Stimulated activated naive CD8-positive, alpha-beta T cell treated with anti-CD3 and anti-CD28 coated beads, Interleukin-15, Interleukin-2, amounts not matched to agents 100 ng/mL and 50 ng/mL, for 24 hours (primary cell): ENCODE results near the gene XXYLT1.

ENCODE experiments used
- H3K27ac Mint-ChIP-seq: one replicate; pipeline ENCODE4 v1.8.0; 2021; ENCODE audit warnings: mild to moderate bottlenecking, mixed read lengths
- H3K27me3 Mint-ChIP-seq: one replicate; pipeline ENCODE4 v1.8.0; 2021; ENCODE audit warnings: mixed read lengths
- H3K36me3 Mint-ChIP-seq: one replicate; pipeline ENCODE4 v1.8.0; 2021; ENCODE audit warnings: low read depth, mixed read lengths
- H3K4me1 Mint-ChIP-seq: one replicate; pipeline ENCODE4 v1.8.0; 2021; ENCODE audit warnings: low read depth, mixed read lengths
- H3K4me3 Mint-ChIP-seq: one replicate; pipeline ENCODE4 v1.8.0; 2021; ENCODE audit warnings: mild to moderate bottlenecking, mixed read lengths
- H3K9me3 Mint-ChIP-seq: one replicate; pipeline ENCODE4 v1.8.0; 2021; ENCODE audit warnings: mixed read lengths

Gene XXYLT1

DNA sequence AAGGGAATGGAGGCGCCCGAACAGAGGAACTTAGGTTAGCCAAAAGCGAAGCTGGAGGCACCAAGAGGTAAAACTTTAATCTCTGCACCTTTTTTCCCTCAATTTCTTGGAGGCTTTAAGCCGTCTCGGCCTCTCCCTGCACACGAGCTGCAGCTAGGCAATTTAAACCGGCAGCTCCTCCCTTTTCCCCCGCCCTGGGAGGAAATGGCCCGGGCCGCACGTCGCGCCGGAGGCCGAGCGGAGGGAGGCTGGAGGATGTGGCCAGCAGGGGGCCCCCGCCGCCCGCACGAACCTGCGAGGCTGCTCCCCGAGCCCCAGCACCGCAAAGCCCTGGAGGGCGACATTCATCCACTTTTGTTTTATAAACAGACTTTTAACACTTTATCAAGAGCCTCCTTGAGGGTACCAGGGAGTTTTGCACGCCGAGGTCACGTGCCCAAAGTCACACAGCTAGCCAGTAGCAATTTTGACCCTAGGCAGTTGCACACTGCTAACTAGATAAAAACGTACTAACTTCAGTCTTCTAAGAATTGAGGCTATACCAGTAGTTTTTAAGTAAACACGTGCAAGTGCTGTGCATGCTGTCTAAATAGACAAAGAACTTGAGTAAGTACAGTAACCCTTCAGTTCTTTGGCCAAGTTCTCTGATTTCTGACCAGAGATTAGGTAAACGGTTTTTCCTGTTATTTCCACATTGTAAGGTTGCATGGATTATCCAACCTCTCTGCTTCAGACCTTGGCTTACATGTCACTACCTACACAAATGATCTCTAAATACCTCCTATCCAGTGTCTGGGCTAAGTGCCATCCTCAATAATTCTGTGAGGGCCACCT is 668 bp upstream of the XXYLT1 start:
- Mint-ChIP-seq H3K27ac (peak overlapping the region; percentile 85), H3K4me3 (peak overlapping the region; percentile 85), H3K36me3 (peaks cover 10% of the 10 kb centered on the region), H3K9me3 (no peaks in the 10 kb centered on the region), H3K27me3 (no peaks in the 10 kb centered on the region), H3K4me1 (peaks cover 20% of the 10 kb centered on the region)

DNA sequence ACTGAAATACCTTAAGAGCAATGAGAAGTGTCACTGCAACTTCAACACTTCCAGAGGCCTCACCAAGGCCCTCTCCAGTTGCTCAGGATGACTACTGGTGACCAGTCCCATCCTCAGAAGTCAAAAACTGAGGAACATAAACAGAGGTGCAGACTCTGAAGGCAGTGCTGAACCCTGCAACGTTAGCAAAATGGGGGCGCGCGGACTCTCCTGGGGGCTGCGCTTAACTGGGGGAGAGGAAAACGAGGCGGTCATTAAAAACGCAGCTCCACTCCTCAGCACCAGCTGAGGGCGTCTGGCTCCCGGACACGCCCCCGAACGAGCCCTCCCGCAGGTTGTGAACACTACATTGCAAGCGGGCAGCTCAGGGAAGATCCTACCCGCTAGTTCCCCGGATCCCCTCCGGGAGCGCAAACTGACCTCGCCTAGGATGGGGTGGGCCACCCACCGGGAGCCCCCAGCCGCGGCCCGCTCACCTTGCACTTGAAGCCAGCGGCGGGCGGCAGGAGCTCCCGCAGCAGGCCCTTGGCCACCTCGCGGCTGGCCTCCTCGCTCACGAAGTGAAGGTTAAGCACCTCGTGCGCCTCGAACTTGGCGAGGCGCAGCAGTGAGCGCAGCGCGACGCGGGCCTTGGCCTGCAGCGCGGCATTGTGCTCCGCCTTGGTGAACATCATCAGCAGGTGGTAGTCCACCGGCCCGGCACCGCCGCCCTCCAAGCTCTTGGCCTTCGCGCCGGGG is 711 bp downstream of the XXYLT1 start:
- no peaks in the 10 kb centered on the region for H3K27me3 Mint-ChIP-seq
- H3K9me3 Mint-ChIP-seq = no peaks in the 10 kb centered on the region
- H3K27ac Mint-ChIP-seq = peak overlapping the region; percentile 67
- peaks cover 17% of the 10 kb centered on the region for H3K36me3 Mint-ChIP-seq
- peaks cover 20% of the 10 kb centered on the region for H3K4me1 Mint-ChIP-seq
- peak overlapping the region; percentile 90 for H3K4me3 Mint-ChIP-seq

DNA sequence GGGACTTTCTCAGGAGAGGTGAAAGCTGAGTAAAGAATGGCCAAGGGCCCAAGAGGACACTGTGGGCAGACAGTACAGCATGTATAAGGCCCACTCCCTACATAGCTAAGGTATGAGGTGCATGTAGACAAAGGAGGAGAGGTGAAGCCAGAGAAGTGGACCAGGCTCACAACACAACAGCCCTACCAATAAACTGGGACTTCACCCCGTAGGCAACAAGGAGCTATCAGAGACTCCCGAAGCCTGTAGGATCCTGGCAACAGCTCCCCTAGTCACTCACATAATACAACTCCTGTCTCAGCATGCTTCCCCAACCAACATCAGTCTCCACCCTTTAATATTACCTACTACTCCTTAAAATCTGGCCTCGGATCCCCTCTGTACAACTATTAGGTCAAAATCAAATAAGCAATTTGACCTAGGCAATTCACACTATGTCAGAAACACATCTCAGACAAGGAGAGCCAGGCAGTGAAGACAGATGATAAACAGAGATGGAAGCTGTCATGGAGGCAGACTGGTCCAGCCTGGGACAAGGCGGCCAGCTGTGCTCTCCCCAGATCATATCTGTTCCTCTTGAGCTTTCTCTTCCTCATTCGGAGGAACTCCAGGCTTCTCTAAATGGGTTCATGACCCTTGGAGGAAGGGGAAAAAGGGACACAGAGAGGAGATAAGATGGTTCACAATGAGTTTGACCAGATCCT is 1.4 kb downstream of the XXYLT1 start:
- no peaks in the 10 kb centered on the region for H3K9me3 Mint-ChIP-seq
- peak overlapping the region; percentile 90 for H3K4me3 Mint-ChIP-seq
- H3K36me3 Mint-ChIP-seq = peaks cover 21% of the 10 kb centered on the region
- H3K4me1 Mint-ChIP-seq = peaks cover 20% of the 10 kb centered on the region
- no peaks in the 10 kb centered on the region for H3K27me3 Mint-ChIP-seq
- no peak overlapping the region for H3K27ac Mint-ChIP-seq

DNA sequence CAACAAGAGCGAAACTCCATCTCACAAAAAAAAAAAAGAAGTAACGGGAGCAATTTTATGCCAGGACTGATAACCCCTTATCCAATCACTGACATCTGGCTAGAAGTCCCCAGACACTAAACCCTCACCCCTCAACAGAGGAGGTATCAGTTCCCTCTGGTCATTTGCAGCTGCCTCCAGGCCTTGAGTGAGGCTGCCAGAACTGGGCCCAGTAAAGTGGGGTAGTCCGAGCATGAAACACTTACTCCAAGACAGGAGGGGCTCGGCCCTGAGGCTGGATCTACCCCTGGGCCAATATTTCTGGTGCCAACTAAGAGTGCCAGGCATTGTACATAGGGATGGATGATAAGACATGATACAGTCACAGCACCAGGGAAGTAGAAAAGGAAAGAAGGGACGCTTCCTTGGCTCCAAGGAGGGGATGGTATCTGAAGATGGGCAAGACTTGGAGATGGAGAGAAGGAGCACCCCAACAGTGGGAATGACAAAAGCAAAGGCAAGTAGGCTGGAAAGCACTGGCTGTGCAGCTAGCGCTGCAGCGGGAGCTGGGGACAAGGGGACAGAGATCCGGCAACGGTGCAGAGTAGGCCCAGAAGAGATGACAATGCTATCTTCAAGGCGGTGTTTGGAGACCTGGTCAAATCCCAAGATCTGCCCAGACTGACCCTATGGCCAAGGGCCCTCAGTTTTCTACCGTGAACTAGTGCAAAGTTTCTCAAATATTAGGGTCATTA is 2.2 kb downstream of the XXYLT1 start:
- Mint-ChIP-seq H3K4me3 (no peak overlapping the region), H3K36me3 (peaks cover 23% of the 10 kb centered on the region), H3K27me3 (no peaks in the 10 kb centered on the region), H3K27ac (no peak overlapping the region), H3K9me3 (no peaks in the 10 kb centered on the region), H3K4me1 (peaks cover 20% of the 10 kb centered on the region)

DNA sequence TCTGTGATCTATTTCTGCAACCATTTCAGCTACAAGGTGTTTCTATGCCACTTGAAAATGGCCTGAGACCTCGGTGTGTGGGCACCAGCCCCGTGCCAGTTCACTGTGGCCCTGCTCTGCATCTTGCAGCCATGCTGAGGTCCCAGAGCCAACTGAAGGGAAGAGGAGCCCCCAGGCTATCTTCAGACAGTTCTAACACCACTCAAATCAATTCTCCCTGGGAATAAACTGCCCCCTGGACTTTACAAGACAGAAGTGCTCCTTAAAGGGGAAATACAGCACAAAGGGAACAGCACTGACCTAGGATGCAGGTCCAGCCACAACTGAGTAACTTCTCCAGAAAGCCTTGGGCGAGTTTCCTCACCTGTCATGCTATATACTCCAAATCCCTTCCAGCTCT is 3.9 kb downstream of the XXYLT1 start:
- Mint-ChIP-seq H3K4me3 (no peak overlapping the region), H3K9me3 (no peaks in the 10 kb centered on the region), H3K4me1 (peaks cover 19% of the 10 kb centered on the region)

DNA sequence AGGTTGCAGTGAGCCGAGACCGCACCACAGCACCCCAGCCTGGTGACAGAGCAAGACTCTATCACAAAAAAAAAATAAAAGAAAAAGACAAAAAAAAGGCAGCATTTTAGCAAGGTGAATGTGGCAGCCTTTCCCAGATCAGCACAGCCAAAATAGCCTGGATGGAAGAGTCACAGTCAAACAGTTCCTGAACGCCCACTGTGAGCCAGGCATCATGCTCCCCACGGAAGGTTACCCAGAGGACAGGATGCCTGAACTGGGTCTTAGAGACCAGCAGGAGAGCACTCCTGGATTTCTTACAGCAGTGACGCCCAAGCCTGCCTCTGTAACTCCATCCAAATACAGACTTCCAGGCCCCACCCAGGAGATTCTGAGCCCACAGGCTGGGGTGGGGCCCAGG is 4.5 kb downstream of the XXYLT1 start:
- H3K27ac Mint-ChIP-seq = no peak overlapping the region
- peaks cover 23% of the 10 kb centered on the region for H3K36me3 Mint-ChIP-seq
- H3K27me3 Mint-ChIP-seq = no peaks in the 10 kb centered on the region
- H3K4me3 Mint-ChIP-seq = no peak overlapping the region
- peaks cover 16% of the 10 kb centered on the region for H3K4me1 Mint-ChIP-seq
- H3K9me3 Mint-ChIP-seq = no peaks in the 10 kb centered on the region

More for the DNA sequence above, 3.9 kb downstream of the XXYLT1 start:
- H3K36me3 Mint-ChIP-seq = peaks cover 23% of the 10 kb centered on the region
- H3K27ac Mint-ChIP-seq = no peak overlapping the region
- H3K27me3 Mint-ChIP-seq = no peaks in the 10 kb centered on the region

DNA sequence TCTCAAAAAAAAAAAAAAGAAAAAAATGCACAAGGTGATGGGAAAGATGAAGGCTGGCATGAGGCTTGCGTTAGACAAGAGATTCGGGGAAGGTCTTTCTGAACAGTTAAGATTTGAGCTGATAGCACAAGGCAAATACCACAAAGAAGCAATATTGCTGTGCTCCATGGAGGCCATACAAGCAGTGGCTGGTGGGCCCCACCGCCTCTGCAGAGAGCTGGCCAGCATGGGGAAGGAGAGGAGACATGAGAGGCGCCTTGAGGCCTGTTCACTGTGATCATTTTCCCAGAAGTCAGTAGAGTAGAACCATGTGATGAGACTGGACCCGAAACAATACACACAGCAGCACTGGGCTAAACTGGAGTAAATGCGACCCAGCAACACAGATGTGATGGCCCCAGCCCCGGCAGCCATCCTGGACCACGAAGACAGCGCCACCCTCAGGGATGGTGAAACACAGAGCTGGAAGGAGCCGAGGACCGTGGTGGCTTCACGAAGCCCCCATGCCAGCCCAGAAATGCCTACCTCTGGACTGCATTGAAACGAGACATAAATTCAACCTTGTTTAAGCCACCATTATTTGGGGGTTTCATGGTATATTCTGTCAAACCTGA is 5.5 kb downstream of the XXYLT1 start:
- H3K27ac Mint-ChIP-seq = no peak overlapping the region
- H3K4me1 Mint-ChIP-seq = peaks cover 25% of the 10 kb centered on the region

DNA sequence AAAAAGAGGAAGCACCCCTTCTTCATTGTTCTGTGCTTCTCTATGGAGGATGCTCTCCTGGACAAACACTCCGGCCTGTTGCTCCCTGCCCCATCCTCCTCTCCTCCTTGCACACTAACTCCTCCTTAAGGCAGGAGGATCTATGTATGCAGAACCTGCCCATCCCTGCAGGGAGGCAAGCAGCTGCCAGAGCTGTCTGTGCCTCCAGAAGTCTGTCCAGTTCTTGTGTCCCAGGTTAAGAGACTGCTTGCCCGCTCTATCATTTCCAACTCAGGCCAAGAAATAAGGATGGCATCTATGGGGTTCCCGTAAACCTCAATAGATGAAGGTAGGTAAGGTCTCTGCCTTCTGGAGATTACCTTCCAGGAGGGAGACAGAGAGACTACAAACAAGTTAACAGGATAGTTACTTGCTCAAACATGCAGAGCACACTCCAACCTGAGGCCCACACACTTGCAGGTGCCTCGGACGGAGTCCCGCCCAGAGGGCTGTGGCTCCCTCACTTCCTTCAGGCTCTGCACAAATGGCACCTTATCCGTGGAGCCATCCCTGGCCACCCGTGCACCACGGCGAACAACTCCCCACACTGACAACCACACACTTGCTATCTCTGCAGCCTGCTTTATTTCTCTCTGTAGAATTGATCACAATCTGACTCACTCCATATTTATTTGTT is 6.9 kb downstream of the XXYLT1 start:
- peaks cover 23% of the 10 kb centered on the region for H3K36me3 Mint-ChIP-seq
- H3K9me3 Mint-ChIP-seq = no peaks in the 10 kb centered on the region
- H3K27ac Mint-ChIP-seq = no peak overlapping the region
- no peak overlapping the region for H3K4me3 Mint-ChIP-seq
- no peaks in the 10 kb centered on the region for H3K27me3 Mint-ChIP-seq
- peaks cover 16% of the 10 kb centered on the region for H3K4me1 Mint-ChIP-seq

More for the DNA sequence above, 5.5 kb downstream of the XXYLT1 start:
- Mint-ChIP-seq H3K9me3 (no peaks in the 10 kb centered on the region), H3K36me3 (peaks cover 23% of the 10 kb centered on the region), H3K4me3 (no peak overlapping the region), H3K27me3 (no peaks in the 10 kb centered on the region)

DNA sequence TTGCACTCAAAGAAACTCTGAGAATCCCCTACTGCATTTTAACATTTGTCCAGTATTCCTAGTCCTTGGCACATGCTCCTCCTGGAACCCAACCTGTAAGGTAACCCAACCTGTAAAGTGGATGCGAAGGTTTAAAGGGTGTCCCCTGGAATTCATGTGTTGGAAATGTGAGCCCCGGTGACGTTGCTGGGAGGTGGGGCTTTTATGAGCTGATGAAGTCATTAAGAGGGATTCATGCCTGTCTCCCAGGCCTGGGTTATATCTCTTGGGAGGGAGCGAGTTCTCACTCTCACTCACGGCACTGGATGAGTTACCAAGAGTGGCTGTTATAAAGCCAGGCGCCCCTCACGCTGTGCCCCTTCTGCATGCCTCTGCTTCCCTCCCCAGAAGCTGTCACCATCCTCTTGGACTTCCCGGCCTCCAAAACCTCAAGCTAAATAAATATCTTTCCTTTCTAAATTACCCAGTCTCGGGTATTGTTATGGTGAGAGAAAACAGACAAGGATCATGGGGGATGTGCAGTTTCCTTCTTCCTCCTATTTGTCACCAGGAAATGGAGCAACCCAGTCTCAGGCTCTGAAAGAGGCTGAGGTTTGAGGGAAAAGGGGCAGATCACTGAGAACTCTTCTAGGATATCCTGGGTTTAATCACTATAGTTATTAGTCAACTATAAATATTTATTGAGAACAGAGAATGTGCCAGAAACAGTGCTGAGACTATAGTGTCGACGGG is 7.6 kb downstream of the XXYLT1 start:
- H3K27me3 Mint-ChIP-seq = no peaks in the 10 kb centered on the region
- peaks cover 19% of the 10 kb centered on the region for H3K36me3 Mint-ChIP-seq
- no peak overlapping the region for H3K4me3 Mint-ChIP-seq
- H3K27ac Mint-ChIP-seq = no peak overlapping the region
- no peaks in the 10 kb centered on the region for H3K9me3 Mint-ChIP-seq
- peaks cover 18% of the 10 kb centered on the region for H3K4me1 Mint-ChIP-seq

DNA sequence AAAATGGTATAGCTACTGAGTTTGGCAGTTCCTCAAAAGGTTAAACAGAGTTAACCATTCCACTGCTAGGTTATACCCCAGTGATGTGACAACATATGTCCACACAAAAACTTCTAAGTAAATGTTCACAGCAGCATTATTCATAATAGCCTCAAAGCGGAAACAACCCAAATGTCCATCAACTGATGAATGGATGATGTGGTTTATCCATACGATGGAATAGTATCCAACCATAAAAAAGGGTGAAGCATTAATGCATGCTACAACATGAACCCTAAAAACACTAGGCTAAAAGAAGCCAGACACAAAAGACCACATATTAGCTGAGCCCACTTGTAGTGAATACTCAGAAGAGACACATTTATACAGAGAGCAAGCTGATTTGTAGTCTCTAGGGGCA is 9.0 kb downstream of the XXYLT1 start:
- H3K4me1 Mint-ChIP-seq = peaks cover 24% of the 10 kb centered on the region
- H3K36me3 Mint-ChIP-seq = peaks cover 13% of the 10 kb centered on the region
- H3K4me3 Mint-ChIP-seq = no peak overlapping the region
- H3K27me3 Mint-ChIP-seq = no peaks in the 10 kb centered on the region
- H3K9me3 Mint-ChIP-seq = no peaks in the 10 kb centered on the region
- no peak overlapping the region for H3K27ac Mint-ChIP-seq

DNA sequence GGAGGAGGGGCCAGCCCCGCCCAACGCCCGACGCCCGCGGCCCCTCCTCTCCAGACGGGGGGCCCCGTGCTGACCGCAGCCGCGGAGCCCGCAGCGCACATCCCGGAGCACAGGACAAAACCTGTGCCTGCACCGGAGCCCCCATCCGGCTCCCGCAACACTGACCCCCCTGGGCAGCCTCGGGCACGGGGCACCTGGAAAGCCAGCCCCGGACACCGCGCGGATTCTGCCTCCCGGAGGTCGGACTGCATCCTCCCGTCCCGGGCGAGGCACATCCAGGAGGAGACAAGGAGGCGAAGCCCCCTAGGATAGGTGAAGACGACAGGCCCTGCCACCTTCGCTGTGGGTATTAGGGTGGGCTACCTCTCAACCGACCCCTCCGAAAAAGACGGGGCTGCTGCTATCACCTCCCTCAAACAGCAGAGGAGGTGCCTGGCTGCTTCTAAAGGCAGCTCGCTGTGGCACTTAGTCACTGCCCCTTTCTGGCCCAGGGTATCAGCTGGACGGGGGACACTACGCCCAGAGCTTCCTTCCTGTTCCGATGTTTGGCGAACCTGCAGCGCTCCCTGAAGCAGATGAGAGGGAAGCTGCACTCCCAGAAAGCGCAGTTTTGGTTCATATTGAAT is 10.6 kb downstream of the XXYLT1 start:
- Mint-ChIP-seq H3K9me3 (no peaks in the 10 kb centered on the region), H3K27ac (peak overlapping the region; percentile 31), H3K27me3 (no peaks in the 10 kb centered on the region), H3K4me3 (peak overlapping the region; percentile 72), H3K4me1 (peaks cover 24% of the 10 kb centered on the region), H3K36me3 (peaks cover 7% of the 10 kb centered on the region)

DNA sequence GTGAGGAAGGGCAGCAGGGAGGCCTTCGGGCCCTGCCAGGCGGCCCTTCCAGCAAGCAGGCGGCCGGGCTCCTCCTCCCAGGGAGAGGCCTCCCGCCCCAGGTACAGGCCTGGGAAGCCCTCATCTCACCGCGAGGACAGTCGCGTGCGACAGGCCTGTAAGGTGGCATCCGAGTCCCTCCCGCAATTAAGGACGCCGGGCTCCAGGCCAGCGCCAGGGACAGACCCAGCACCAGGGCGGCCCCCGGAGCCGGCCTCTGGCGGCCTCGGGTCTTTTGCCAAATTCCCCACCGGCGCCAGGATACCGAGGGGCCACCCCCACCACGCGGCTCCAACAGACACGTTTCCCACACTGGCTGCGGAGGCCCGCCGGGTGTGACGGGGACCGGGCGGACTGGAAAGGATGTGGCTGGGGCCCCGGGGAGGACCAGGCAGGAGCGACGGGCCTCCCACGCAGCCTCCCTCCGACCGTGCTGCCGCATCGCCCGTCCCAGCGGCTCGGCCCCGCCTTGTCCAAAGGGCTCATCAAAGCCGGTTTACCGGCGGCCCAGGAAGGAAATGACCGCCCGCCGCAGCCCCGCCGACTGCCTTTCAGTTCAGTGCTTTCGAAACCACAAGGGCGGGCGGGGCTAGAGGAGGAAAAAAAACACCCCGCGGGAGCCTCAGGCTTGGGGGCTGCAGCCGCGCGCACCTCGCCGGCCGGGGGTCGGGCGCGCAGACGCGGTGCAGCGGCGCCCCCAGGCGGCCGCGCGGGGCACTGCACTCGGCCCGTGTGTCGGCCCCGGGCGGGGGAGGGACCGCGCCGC is 11.3 kb downstream of the XXYLT1 start:
- Mint-ChIP-seq H3K27me3 (no peaks in the 10 kb centered on the region), H3K36me3 (peaks cover 4% of the 10 kb centered on the region), H3K27ac (peak overlapping the region; percentile 76), H3K4me1 (peaks cover 24% of the 10 kb centered on the region), H3K9me3 (no peaks in the 10 kb centered on the region), H3K4me3 (peak overlapping the region; percentile 57)
